ENCODE data around the gene TMEM259. TPM values are rescaled to one million over a fixed set of nuclear protein-coding genes. Genes with fewer than 3 reads are reported as not detected.

TMEM259 gene
- total RNA-seq, 1 donor from 2014 or later: 199 TPM

GRCh38 chr19:1019980-1020867 lies 699 bp downstream of the TMEM259 start:
- H3K27ac Mint-ChIP-seq: peak overlapping the region; percentile 93
- H3K36me3 Mint-ChIP-seq (ENCODE audit: insufficient read depth): no peaks in the 10 kb centered on the region
- no peaks in the 10 kb centered on the region for H3K27me3 Mint-ChIP-seq
- DNase-seq (ENCODE audit: low spot score, unreplicated experiment): no peak
- TF ChIP-seq, protein P1, sequence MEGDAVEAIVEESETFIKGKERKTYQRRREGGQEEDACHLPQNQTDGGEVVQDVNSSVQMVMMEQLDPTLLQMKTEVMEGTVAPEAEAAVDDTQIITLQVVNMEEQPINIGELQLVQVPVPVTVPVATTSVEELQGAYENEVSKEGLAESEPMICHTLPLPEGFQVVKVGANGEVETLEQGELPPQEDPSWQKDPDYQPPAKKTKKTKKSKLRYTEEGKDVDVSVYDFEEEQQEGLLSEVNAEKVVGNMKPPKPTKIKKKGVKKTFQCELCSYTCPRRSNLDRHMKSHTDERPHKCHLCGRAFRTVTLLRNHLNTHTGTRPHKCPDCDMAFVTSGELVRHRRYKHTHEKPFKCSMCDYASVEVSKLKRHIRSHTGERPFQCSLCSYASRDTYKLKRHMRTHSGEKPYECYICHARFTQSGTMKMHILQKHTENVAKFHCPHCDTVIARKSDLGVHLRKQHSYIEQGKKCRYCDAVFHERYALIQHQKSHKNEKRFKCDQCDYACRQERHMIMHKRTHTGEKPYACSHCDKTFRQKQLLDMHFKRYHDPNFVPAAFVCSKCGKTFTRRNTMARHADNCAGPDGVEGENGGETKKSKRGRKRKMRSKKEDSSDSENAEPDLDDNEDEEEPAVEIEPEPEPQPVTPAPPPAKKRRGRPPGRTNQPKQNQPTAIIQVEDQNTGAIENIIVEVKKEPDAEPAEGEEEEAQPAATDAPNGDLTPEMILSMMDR (IDR thresholded peaks at IDR 0.05; ENCODE audit: unreplicated experiment): no peak
- peak overlapping the region; percentile 86 for H3K4me3 Mint-ChIP-seq (ENCODE audit: low read depth)
- no peaks in the 10 kb centered on the region for H3K9me3 Mint-ChIP-seq (ENCODE audit: low read depth)
- peaks cover 17% of the 10 kb centered on the region for H3K4me1 Mint-ChIP-seq (ENCODE audit: low read depth)

DNA sequence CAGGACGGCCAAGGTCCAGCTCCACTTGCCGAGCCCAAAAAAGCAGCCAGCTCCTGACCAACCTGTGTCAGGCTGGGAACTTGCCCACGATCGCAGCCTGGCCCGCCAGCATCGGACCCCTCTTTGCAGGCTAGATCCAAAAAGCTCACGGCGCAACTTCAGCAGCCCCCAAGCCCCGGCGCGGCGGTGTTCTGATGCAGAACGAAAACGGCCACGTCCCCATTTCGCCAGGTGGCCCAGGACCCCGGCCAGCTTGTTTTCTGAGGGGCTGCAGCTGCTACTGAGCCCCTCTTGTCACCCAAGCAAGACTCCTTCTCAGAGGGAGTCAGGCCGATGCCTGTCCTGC lies 1.3 kb downstream of the TMEM259 start:
- no peaks in the 10 kb centered on the region for H3K9me3 Mint-ChIP-seq (ENCODE audit: low read depth)
- TF ChIP-seq, protein P1 (IDR thresholded peaks at IDR 0.05; ENCODE audit: unreplicated experiment): no peak
- no peaks in the 10 kb centered on the region for H3K27me3 Mint-ChIP-seq
- H3K4me1 Mint-ChIP-seq (ENCODE audit: low read depth): peaks cover 17% of the 10 kb centered on the region
- peak overlapping the region; percentile 86 for H3K4me3 Mint-ChIP-seq (ENCODE audit: low read depth)
- H3K27ac Mint-ChIP-seq: no peak overlapping the region
- no peaks in the 10 kb centered on the region for H3K36me3 Mint-ChIP-seq (ENCODE audit: insufficient read depth)
- DNase-seq (ENCODE audit: low spot score, unreplicated experiment): no peak

- no peak for DNase-seq (ENCODE audit: low spot score, unreplicated experiment)
- H3K27ac Mint-ChIP-seq: no peak overlapping the region
- H3K9me3 Mint-ChIP-seq (ENCODE audit: low read depth): no peaks in the 10 kb centered on the region
- peaks cover 17% of the 10 kb centered on the region for H3K4me1 Mint-ChIP-seq (ENCODE audit: low read depth)
- no peaks in the 10 kb centered on the region for H3K27me3 Mint-ChIP-seq
- peak overlapping the region; percentile 86 for H3K4me3 Mint-ChIP-seq (ENCODE audit: low read depth)
- H3K36me3 Mint-ChIP-seq (ENCODE audit: insufficient read depth): no peaks in the 10 kb centered on the region
- TF ChIP-seq, protein P1 (IDR thresholded peaks at IDR 0.05; ENCODE audit: unreplicated experiment): no peak
Observed at GRCh38 chr19:1018932-1019615, 1.8 kb downstream of the TMEM259 start.

GRCh38 chr19:1018393-1018792 lies 2.5 kb downstream of the TMEM259 start:
- H3K27me3 Mint-ChIP-seq: no peaks in the 10 kb centered on the region
- no peak overlapping the region for H3K27ac Mint-ChIP-seq
- H3K4me1 Mint-ChIP-seq (ENCODE audit: low read depth): peaks cover 17% of the 10 kb centered on the region
- no peaks in the 10 kb centered on the region for H3K9me3 Mint-ChIP-seq (ENCODE audit: low read depth)
- no peak for DNase-seq (ENCODE audit: low spot score, unreplicated experiment)
- TF ChIP-seq, protein P1 (IDR thresholded peaks at IDR 0.05; ENCODE audit: unreplicated experiment): no peak
- H3K36me3 Mint-ChIP-seq (ENCODE audit: insufficient read depth): no peaks in the 10 kb centered on the region
- H3K4me3 Mint-ChIP-seq (ENCODE audit: low read depth): peak overlapping the region; percentile 86

- Mint-ChIP-seq H3K27me3 (no peaks in the 10 kb centered on the region), H3K4me3 (ENCODE audit: low read depth) (no peak overlapping the region), H3K36me3 (ENCODE audit: insufficient read depth) (no peaks in the 10 kb centered on the region), H3K27ac (no peak overlapping the region), H3K9me3 (ENCODE audit: low read depth) (no peaks in the 10 kb centered on the region), H3K4me1 (ENCODE audit: low read depth) (peaks cover 17% of the 10 kb centered on the region)
- no peak for DNase-seq (ENCODE audit: low spot score, unreplicated experiment)
- TF ChIP-seq, protein P1 (IDR thresholded peaks at IDR 0.05; ENCODE audit: unreplicated experiment): no peak
Observed at GRCh38 chr19:1017906-1018305, 3.0 kb downstream of the TMEM259 start.

All from progenitor cell of endocrine pancreas (in vitro differentiated cells).